Measurements from ENCODE around the gene SIRPB2. TPM values are rescaled to one million over a fixed set of nuclear protein-coding genes. Genes with fewer than 3 reads are reported as not detected.
A peak's percentile ranks its signal among the peaks of the same experiment; 100 is the strongest.

SIRPB2 gene
- total and polyA plus RNA-seq, 2 of the 4 experiments (the other 2 are of a cell fraction) = not detected

DNA sequence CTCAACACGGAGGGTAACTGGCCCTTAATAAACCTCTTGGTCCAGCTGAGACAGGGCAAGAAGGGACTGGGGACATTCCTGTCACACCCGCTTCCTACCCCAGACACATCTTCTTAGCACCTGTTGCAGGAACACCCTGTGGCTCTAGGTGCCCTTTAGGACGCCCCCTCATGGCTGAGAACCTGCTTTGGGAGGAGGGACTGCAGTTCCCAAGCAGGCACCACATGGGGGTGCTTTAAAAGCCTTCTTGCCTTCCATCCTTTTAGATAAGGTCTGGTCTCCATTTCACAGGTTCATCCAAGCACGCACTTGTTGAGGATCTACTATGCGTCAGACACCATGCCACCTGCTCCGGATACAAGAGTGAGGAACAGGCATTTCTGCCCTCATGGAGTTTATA is 51.2 kb downstream of the SIRPB2 start:
- ChIA-PET POLR2A (ENCODE audit: unreplicated experiment) (no interaction called here), CTCF (no interaction called here)
- Histone ChIP-seq H2AK9ac (replicated peaks; ENCODE audit: low read depth, low read length, poor library complexity) (peak overlapping the region; percentile 11), H3K36me3 (ENCODE audit: control insufficient read depth, insufficient read depth, low read length) (peaks cover 34% of the 10 kb centered on the region), H2AK5ac (ENCODE audit: low read depth, low read length) (no peak overlapping the region), H3K4me1 (ENCODE audit: control insufficient read depth, insufficient read depth, low read length) (no peaks in the 10 kb centered on the region), H3K4me3 (ENCODE audit: insufficient read depth, low read depth, low read length) (no peak overlapping the region), H4K20me1 (ENCODE audit: insufficient read depth, low read length) (no peaks in the 10 kb centered on the region), H2BK20ac (ENCODE audit: low read depth, low read length) (no peak overlapping the region), H3K23ac (ENCODE audit: low read depth, low read length) (no peak overlapping the region), H3K4ac (ENCODE audit: low read depth, low read length) (no peak overlapping the region), H2BK15ac (ENCODE audit: low read depth, low read length) (no peak overlapping the region), H2AFZ (replicated peaks; ENCODE audit: low read length, poor library complexity) (no peak overlapping the region), H3K9me3 (ENCODE audit: control insufficient read depth, insufficient read depth, low read length) (no peaks in the 10 kb centered on the region), H3K9me1 (ENCODE audit: insufficient read depth, low read length) (peaks cover 6% of the 10 kb centered on the region; the same call in 1 of the 2 replicates), H2BK120ac (ENCODE audit: low read depth, low read length) (no peak overlapping the region), H3K27ac (ENCODE audit: insufficient read depth, low read length) (no peak overlapping the region), H3K79me1 (ENCODE audit: low read depth in 1 of 2, low read length in 2 of 2) (no peaks in the 10 kb centered on the region), H3K14ac (replicated peaks; ENCODE audit: low read depth, low read length) (no peak overlapping the region), H3K27me3 (ENCODE audit: control insufficient read depth, insufficient read depth, low read length) (no peaks in the 10 kb centered on the region), H2BK5ac (ENCODE audit: low read depth, low read length, poor library complexity, severe bottlenecking) (no peak overlapping the region), H4K91ac (ENCODE audit: insufficient read depth, low read depth, low read length) (no peak overlapping the region), H3K56ac (ENCODE audit: extremely low read depth, insufficient read depth, low read length) (no peak overlapping the region), H3K4me2 (ENCODE audit: low read depth, low read length) (no peak overlapping the region), H3K9ac (ENCODE audit: low read depth, low read length) (no peak overlapping the region), H4K5ac (ENCODE audit: low read depth, low read length) (no peak overlapping the region), H4K8ac (ENCODE audit: low read depth in 2 of 2, low read length in 2 of 2) (no peak overlapping the region), H3K18ac (ENCODE audit: low read depth, low read length) (no peak overlapping the region)
- in situ Hi-C loops (cut with MboI; ENCODE audit: low sequenced_read_pairs) (loop anchor here (5.0 to 10.0 kb wide), 2 partner anchors 128 to 315 kb away; no protein-coding TSS in a partner anchor), dilution Hi-C loops (cut with HindIII; ENCODE audit: low sequenced_read_pairs, unreplicated experiment) (no loop called here), intact Hi-C loops (cut with micrococcal nuclease) (no loop called here)
- peak; percentile 12 for DNase-seq
- 43% methylated on average over 1 of the region's 6 CpGs; no CpG with 5 or more reads in 1 of the 2 experiments for WGBS, 2 experiments (ENCODE audit: extremely low coverage in 2 of 2, insufficient read length in 1 of 2)
- BruUV-seq (replicated peaks) = no TSS peak
- no peak for TF ChIP-seq POLR2A (IDR thresholded peaks at IDR 0.05; ENCODE audit: low read depth, low read length)
- TF ChIP-seq MAZ (IDR thresholded peaks at IDR 0.05; ENCODE audit: borderline replicate concordance, low read depth, low read length) = no peak
- TF ChIP-seq SMC3 (IDR thresholded peaks at IDR 0.05; ENCODE audit: low read depth, low read length) = peak; percentile 32
- TF ChIP-seq CHD1 (IDR thresholded peaks at IDR 0.05; ENCODE audit: low read depth, low read length) = no peak
- no peak for TF ChIP-seq MAFK (IDR thresholded peaks at IDR 0.05; ENCODE audit: low read depth, low read length)
- peak; percentile 28; the same call in 1 of the 2 replicates for TF ChIP-seq RAD21 (IDR thresholded peaks at IDR 0.05; ENCODE audit: low read length)
- TF ChIP-seq, protein P1, sequence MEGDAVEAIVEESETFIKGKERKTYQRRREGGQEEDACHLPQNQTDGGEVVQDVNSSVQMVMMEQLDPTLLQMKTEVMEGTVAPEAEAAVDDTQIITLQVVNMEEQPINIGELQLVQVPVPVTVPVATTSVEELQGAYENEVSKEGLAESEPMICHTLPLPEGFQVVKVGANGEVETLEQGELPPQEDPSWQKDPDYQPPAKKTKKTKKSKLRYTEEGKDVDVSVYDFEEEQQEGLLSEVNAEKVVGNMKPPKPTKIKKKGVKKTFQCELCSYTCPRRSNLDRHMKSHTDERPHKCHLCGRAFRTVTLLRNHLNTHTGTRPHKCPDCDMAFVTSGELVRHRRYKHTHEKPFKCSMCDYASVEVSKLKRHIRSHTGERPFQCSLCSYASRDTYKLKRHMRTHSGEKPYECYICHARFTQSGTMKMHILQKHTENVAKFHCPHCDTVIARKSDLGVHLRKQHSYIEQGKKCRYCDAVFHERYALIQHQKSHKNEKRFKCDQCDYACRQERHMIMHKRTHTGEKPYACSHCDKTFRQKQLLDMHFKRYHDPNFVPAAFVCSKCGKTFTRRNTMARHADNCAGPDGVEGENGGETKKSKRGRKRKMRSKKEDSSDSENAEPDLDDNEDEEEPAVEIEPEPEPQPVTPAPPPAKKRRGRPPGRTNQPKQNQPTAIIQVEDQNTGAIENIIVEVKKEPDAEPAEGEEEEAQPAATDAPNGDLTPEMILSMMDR (conservative IDR thresholded peaks at IDR 0.05; ENCODE audit: low read depth, low read length) = peak; percentile 46
- TF ChIP-seq, protein P2, sequence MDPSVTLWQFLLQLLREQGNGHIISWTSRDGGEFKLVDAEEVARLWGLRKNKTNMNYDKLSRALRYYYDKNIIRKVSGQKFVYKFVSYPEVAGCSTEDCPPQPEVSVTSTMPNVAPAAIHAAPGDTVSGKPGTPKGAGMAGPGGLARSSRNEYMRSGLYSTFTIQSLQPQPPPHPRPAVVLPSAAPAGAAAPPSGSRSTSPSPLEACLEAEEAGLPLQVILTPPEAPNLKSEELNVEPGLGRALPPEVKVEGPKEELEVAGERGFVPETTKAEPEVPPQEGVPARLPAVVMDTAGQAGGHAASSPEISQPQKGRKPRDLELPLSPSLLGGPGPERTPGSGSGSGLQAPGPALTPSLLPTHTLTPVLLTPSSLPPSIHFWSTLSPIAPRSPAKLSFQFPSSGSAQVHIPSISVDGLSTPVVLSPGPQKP (IDR thresholded peaks at IDR 0.05; ENCODE audit: borderline replicate concordance, low read depth, low read length) = no peak
- TF ChIP-seq RCOR1 (IDR thresholded peaks at IDR 0.05; ENCODE audit: insufficient replicate concordance, low read length) = no peak
- TF ChIP-seq RFX5 (IDR thresholded peaks at IDR 0.05; ENCODE audit: low read depth, low read length) = no peak
- TF ChIP-seq MXI1 (IDR thresholded peaks at IDR 0.05; ENCODE audit: borderline replicate concordance, low read depth, low read length) = no peak
- no peak for TF ChIP-seq FOS (IDR thresholded peaks at IDR 0.05; ENCODE audit: low read depth, low read length)
- TF ChIP-seq NFE2L2 (IDR thresholded peaks at IDR 0.05; ENCODE audit: low read depth, low read length) = no peak
- no peak for TF ChIP-seq CEBPB (IDR thresholded peaks at IDR 0.05; ENCODE audit: low read depth, low read length)
- no peak for TF ChIP-seq BHLHE40 (IDR thresholded peaks at IDR 0.05; ENCODE audit: low read depth, low read length)
- no peak for TF ChIP-seq USF2 (IDR thresholded peaks at IDR 0.05; ENCODE audit: low read depth, low read length)
- peak; percentile 36; the same call in 1 of the 2 replicates for ATAC-seq (ENCODE audit: low read depth)
